HG03095 (cell line): ENCODE results near the gene C7.
A peak's percentile ranks its signal among the peaks of the same experiment; 100 is the strongest.
"Not testable (repeated sequence)": the region's sequence is repeated elsewhere in the genome, so short reads cannot be mapped to it uniquely, and the experiment has no call there.

Source experiments
- ATAC-seq: cut with Tn5 transposase; IDR thresholded peaks from one replicate; pipeline ENCODE4 v1.9.1; 2021; ENCODE audit warnings: moderate library complexity; ENCODE audit not compliant: unreplicated experiment

C7 gene

GRCh38 chr5:40909264-40909663 is at the start of gene C7:
Gene C7, plus strand, starts transcription at chr5:40909497. Its CDS starts 114 bp downstream, at chr5:40909611.
- no peak for ATAC-seq

DNA sequence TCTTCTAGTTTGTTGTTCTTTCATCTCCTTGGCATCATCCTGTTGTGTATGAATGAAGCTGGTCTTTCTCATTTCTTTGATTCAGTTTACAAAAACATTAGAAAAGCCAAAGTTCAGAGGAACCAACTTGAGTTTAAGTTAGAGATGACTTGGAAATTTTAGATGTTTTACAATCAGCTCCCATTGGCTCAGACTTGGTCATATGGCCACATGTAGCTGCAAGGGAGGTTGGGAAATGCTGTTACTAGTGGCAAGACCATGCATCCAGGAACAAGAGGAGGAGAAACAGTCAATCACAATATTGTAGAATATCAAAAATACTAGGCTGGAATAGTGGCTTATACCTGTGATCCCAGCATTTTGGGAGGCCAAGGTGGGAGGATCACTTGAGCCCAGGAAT is 48.6 kb upstream of the C7 start:
- ATAC-seq = no peak

DNA sequence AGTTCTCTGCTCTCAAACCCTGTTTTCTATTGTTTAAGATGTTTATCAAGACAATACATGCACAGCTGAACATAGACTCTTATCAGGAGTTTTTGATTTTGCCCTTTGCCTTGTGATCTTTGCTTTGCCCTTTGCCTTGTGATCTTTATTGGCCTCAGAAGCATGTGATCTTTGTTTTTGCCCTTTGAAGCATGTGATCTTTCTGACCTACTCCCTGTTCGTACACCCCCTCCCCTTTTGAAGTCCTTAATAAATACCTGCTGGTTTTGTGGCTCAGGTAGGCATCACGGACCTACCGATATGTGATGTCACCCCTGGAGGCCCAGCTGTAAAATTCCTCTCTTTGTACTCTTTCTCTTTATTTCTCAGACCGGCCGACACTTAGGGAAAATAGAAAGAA is 44.3 kb upstream of the C7 start:
- ATAC-seq = not testable (repeated sequence)

DNA sequence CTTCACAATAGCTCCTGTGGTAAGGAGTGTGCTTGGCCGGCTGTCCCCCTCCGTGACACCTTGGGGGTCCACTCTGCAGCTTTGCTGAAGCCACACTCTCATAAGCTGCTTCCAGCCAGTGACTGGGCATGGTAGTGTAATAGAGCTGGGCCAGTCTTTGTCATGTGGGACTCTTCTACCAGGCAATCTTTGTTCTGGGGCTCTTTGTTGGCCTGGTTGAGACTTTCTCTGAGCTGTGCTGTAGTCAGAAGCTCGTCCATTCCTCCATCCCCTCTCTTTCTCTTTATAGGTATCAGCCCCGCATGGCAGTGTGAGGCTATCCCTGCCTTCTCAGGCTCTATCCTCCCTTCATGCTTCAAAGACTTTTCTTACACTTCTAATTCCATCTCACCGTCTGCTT is 42.5 kb upstream of the C7 start:
- no peak for ATAC-seq

DNA sequence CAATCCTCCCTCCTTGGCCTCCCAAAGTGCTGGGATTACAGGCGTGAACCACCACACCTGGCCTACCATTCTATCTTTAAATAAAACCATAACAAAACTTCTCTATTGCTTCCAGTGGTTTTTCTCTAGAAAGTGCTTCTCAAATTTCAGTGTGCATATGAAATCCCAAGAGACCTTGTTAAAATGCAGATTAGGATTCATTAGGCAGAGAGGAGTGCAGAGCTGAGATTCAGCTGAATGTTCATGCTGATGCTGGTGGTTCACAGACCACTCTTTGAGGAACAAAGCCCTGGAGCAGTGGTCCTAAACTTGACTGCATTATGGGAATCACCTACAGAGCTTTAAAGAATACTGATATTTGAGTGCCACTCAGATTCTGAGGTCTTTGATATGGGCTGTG is 39.9 kb upstream of the C7 start:
- ATAC-seq = no peak

DNA sequence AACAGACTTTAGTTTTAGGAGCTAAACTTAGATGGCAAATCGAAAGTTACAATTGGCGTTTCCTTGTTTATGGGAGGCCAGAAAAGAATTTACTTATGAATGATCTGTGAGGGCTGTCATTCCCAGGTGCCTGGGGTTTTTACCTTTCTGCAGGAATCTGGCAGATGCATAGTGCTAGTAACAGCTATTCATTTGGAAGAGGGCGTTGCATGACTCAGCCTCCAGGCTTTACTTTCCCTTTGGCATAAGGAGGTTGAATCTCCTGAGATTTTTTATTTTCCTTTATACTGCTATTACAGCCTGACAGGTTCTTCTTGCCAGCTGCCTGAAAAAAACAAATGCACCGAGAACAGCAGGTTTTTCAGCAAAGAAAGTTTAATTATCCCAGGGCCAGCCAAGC is 38.1 kb upstream of the C7 start:
- ATAC-seq = no peak

- not testable (repeated sequence) for ATAC-seq
These were observed 37.0 kb upstream of the C7 start for GRCh38 chr5:40872253-40872652.

- no peak for ATAC-seq
These were observed 35.9 kb upstream of the C7 start for GRCh38 chr5:40873286-40873880.

DNA sequence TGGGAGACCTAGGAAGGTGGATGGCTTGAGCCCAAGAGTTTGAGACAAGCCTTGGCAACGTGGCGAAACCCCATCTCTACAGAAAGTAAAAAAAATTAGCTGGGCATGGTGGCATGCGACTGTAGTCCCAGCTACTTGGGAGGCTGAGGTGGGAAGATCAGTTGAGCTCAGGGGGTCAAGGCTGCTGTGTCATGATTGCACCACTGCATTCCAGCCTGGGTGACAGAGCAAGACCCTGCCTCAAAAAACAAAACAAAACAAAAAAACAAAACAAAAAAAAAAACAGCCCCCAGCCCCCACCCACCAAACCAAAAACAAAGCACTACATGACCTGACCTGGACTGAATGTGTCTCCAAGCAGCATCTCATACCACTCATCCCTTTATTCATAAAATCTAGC is 33.3 kb upstream of the C7 start:
- ATAC-seq = no peak

- ATAC-seq = no peak
These were observed 31.8 kb upstream of the C7 start for GRCh38 chr5:40877371-40877988.

DNA sequence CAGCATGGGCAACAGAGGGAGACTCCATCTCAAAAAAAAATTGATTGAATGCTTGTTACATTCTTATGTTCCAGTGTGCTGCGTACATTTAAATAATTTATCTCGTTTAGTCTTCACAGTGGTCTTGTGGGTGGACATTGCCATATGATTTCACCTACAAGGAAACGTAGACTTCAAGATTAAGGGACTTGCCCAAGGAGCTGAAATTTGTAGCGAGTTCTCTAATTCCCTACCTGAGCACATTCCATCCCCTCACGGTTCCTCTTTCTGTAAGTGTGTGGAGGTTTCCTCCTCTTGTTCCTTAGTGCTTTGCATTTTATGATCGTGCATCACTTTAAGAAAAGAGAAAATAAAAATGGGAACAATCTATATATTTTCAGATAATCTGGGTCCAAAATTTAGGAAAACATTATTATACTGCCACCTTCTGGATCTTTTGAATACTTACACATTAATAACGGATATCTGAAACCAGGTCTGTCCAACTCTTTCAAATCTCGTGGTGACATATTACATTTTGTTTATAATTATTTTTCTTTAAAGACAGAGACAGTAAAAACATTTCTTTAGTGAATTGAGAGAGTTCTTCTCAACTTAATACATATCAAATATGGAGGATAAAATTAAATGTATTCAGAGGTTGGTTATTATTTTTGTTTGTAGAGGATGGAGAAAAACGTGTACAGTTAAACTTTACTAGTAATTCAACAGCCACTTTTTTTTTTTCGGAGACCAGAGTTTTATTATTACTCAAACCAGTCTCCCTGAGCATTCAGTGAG is 29.9 kb upstream of the C7 start:
- no peak for ATAC-seq

DNA sequence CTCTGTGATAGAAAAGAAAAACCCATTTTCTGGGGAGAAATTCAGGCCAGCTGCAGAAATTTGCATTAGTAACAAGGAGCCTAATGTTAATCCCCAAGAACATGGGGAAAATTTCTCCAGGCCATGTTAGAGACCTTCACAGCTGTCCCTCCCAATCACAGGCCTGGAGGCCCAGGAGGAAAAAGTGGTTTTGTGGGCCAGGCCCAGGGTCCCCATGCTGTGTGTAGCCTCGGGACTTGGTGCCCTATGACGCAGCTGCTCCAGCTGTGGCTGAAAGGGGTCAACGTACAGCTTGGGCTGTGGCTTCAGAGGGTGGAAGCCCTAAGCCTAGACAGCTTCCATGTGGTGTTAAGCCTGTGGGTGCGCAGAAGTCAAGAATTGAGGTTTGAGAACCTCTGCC is 27.0 kb upstream of the C7 start:
- ATAC-seq = no peak

DNA sequence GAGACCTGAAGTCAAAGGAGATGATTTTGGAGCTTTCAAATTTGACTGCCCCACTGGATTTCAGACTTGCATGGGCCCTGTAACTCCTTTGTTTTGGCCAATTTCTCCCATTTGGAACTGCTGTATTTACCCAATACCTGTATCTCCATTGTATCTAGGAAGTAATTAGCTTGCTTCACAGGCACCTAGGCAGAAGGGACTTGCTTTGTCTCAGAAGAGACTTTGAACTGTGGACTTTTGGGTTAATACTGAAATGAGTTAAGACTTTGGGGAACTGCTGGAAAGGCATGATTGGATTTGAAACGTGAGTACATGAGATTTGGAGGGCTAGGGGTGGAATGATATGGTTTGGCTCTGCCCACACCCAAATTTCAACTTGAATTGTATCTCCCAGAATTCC is 26.2 kb upstream of the C7 start:
- ATAC-seq = not testable (repeated sequence)

DNA sequence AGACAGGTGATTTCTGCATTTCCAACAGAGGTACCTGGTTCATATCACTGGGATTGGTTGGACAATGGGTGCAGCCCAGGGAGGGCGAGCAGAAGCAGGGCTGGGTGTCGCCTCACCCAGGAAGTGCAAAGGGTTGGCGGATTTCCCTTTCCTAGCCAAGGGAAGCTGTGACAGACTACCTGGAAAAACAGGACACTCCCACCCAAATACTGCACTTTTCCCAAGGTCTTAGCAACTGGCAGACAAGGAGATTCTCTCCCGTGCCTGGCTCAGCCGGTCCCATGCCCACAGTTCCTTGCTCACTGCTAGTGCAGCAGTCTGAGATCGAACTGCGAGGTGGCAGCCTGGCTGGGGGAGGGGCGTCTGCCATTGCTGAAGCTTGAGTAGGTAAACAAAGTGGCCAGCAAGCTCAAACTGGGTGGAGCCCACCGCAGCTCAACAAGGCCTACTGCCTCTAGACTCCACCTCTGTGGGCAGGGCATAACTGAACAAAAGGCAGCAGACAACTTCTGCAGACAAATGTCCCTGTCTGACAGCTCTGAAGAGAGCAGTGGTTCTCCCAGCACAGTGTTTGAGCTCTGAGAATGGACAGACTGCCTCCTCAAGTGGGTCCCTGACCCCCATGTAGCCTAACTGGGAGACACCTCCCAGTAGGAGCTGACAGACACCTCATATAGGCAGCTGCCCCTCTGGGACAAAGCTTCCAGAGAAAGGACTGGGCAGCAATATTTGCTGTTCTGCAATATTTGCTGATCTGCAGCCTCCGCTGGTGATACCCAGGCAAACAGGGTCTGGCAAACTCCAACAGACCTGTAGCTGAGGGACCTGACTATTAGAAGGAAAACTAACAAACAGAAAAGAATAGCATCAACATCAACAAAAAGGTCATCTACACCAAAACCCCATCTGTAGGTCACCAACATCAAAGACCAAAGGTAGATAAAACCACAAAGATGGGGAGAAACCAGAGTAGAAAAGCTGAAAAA is 13.6 kb upstream of the C7 start:
- not testable (repeated sequence) for ATAC-seq

GRCh38 chr5:40904205-40904993 is 4.9 kb upstream of the C7 start:
- peak; percentile 73 for ATAC-seq

DNA sequence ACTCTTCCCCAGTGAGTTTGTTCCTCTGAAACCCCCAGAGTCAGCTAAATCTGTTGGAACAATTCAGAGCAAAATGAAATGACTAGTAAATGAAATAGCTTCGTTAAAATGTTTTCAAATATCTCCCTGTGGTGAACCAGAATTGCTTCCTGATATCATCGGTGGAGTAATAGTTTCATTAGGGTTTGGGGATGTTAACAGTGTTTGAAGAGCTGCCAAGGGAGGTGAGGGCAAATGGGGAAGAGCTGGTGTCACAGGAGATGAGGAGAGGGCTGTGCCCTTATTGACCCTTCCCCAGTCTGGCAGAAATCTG is 4.3 kb upstream of the C7 start:
- ATAC-seq = no peak

DNA sequence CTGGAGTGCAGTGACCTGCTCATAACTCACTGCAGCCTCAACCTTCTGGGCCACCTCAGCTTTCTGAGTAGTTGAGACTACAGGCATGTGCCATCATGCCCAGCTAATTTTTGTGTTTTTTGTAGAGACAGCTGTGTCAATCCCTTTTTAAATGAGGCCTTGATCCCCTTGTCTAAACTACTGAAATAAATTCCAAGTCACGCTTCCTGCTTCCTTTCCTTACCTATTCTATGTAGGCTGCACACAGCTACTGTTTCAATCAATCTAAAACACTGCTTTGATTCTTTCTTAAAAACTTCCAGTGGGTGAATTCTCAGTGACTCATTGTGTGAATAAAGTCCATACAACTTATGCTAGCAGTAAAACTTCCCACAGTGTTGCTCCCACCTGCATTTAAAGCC is 2.9 kb upstream of the C7 start:
- ATAC-seq = no peak

DNA sequence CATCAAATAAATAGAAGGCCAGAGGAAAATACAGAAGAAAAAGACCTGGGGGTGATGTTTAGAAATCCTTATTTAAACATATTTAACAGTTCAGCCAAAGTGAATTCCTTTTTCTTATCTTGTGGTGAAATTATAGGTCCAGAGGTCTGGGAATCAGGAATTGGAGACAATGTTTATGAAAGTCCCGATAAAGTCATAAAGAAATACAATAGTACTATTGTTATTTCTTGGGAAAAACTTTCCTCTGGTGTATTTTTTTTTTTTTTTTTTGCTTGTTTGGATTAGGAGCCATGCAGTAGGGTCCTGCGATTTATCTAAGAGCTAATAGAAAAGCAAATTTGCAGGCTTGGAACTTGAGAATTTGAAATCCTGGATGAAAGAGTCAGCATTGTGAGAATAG is 426 bp downstream of the C7 start:
- ATAC-seq = no peak

GRCh38 chr5:40911266-40911665 is 2.0 kb downstream of the C7 start:
- no peak for ATAC-seq

DNA sequence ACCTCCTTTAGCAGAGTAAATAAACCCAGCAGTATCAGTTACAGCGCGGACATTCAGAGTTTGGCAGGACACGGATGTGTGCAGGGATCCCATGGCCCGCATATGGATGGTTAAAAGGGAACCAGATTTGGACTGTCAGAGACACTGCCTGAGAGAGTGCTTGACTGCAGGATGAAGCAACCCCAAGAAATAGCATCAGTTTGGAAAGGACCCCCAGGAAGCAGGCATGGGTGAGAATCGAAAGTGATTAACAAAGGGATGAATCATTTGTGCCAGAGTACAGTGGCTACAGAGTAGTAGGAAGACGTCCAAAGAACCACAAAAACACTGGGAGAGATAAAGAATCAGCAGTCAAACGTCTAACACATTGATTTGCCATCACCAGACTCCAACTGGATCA is 5.5 kb downstream of the C7 start:
- ATAC-seq = no peak
